Heart left ventricle (tissue), 16 donors: ENCODE measurements around the gene CORO1C. TPM values are rescaled to one million over a fixed set of nuclear protein-coding genes. Genes with fewer than 3 reads are reported as not detected.
A peak's percentile ranks its signal among the peaks of the same experiment; 100 is the strongest.

ENCODE experiments used
- ATAC-seq, 4 donors: fragments of 200-7000 bp; cut with Tn5 transposase; one replicate each; pipeline ENCODE4 v1.9.1; 2020 to 2022; ENCODE audit warnings: moderate library complexity in 4 of 4, mild to moderate bottlenecking in 3 of 4, moderate number of reproducible peaks in 1 of 4
- DNase-seq, 5 donors: peaks; one replicate each; pipeline ENCODE4 v3.0.0-alpha.2; 2020
- H3K27ac ChIP-seq, 12 donors: fragments of 200-600 bp; sonication (generic) in 4 of 12; one replicate each; pipeline versions ENCODE4 v1.5.0 to v1.8.0; 2016 to 2022; ENCODE audit warnings: mild to moderate bottlenecking in 2 of 12
- H3K27me3 ChIP-seq, 9 donors: fragments of 200-600 bp; sonication (generic) in 2 of 9; one replicate each; pipeline versions ENCODE4 v1.5.1 to v1.8.0; 2016 to 2022; ENCODE audit warnings: mild to moderate bottlenecking in 3 of 9
- H3K36me3 ChIP-seq, 9 donors: fragments of 200-600 bp; sonication (generic) in 2 of 9; one replicate each; pipeline versions ENCODE4 v1.5.0 to v1.8.0; 2018 to 2022; ENCODE audit warnings: mild to moderate bottlenecking in 2 of 9
- H3K4me1 ChIP-seq, 12 donors: fragments of 200-600 bp; sonication (generic) in 4 of 12; one replicate each; pipeline versions ENCODE4 v1.5.0 to v1.8.0; 2016 to 2022; ENCODE audit warnings: mild to moderate bottlenecking in 3 of 12
- H3K4me3 ChIP-seq, 12 donors: fragments of 200-600 bp; sonication (generic) in 4 of 12; one replicate each; pipeline versions ENCODE4 v1.5.0 to v1.8.0; 2017 to 2022; ENCODE audit warnings: mild to moderate bottlenecking in 9 of 12, moderate library complexity in 4 of 12
- H3K9me3 ChIP-seq, 12 donors: fragments of 200-600 bp; sonication (generic) in 4 of 12; one replicate each; pipeline versions ENCODE4 v1.5.0 to v1.8.0; 2016 to 2022; ENCODE audit warnings: mild to moderate bottlenecking in 1 of 12
- POLR2A ChIP-seq, 2 donors: fragments of 450-650 bp; IDR thresholded peaks; one replicate each; pipeline ENCODE4 v1.6.1; 2017; ENCODE audit warnings: antibody characterized with exemption in 2 of 2, mild to moderate bottlenecking in 2 of 2, moderate library complexity in 2 of 2
- WGBS, 4 donors: extraction: QIAGEN DNeasy Blood & Tissue Kit in 2 of 4; methylation state at CpG; one replicate each; pipeline versions ENCODE4 v1.1.5 to v1.1.7; 2013 to 2018; 5-methylcytosine and 5-hydroxymethylcytosine counted together
- intact Hi-C, 10 donors: fragments of 100-400 bp; cut with DNase I; formaldehyde crosslinking; loops; one replicate each; pipeline versions ENCODE4 v1.11.1 to v1.14.2; 2022
- polyA plus RNA-seq, 2 donors: library from polyadenylated mRNA; stranded (reverse); fragments of 200-250 nt; gene quantifications; one replicate each; pipeline ENCODE4 v1.2.3, GENCODE V29; 2013
- total RNA-seq, 9 donors: library from RNA; depleted of rRNA in 2 of 9; stranded (reverse); fragments of >200 nt in 2 of 9; fragmentation: NEBNext Ultra II Directional in 3 of 9; extraction: Animal tissue kit (Norgen Biotek cat#: 25700) in 3 of 9; gene quantifications; one replicate each; pipeline versions ENCODE4 v1.1.0 to v1.2.4, GENCODE V29; 2016 to 2023
- TF ChIP-seq, protein P1 (sequence below), 12 donors: fragments of 200-600 bp; sonication (generic) in 4 of 12; IDR thresholded peaks; one replicate each; pipeline versions ENCODE4 v1.5.0 to v1.8.0; 2018 to 2022; ENCODE audit warnings: antibody characterized with exemption in 12 of 12, mild to moderate bottlenecking in 5 of 12
- donor health status: ischemic (EF 13 %, LVEDD 7.1; RV severe dilation, severe dysfunction).
- donor health status: healthy with polysubstance abuse.
- donor health status: DM: no; HTN: yes; CAD: no.
- donor health status: DM: no; HTN: no; CAD: no.
- donor health status: ischemic (EF 25% LVEDD 6.9; RV normal size, moderate dysfunction).
- donor health status: ischemic (EF 25% LVEDD 5.7; RV mildly dilated, moderate dysfunction).
- donor health status: healthy.
- donor health status: DM: yes; HTN: yes; CAD: no.
- donor health status: ischemic (EF 35%, LVEDD 5.7; RV mildly dilated, moderate dysfunction).
- donor health status: nonischemic (EF 11% LVEDD 7.7; RV severe dilation, severe dysfunction).
- donor health status: DM: yes; HTN: yes; CAD: no.
- donor health status: PGD.
- donor health status: ischemic (EF 29% LVEDD 5.4; RV normal size, mild dysfunction).
- donor health status: nonischemic (EF 23%, LVEDD 6.1; RV moderate dilation, normal function).

Gene CORO1C
- total and polyA plus RNA-seq, 11 donors = 18.3 to 119 (median 65.2) TPM

DNA sequence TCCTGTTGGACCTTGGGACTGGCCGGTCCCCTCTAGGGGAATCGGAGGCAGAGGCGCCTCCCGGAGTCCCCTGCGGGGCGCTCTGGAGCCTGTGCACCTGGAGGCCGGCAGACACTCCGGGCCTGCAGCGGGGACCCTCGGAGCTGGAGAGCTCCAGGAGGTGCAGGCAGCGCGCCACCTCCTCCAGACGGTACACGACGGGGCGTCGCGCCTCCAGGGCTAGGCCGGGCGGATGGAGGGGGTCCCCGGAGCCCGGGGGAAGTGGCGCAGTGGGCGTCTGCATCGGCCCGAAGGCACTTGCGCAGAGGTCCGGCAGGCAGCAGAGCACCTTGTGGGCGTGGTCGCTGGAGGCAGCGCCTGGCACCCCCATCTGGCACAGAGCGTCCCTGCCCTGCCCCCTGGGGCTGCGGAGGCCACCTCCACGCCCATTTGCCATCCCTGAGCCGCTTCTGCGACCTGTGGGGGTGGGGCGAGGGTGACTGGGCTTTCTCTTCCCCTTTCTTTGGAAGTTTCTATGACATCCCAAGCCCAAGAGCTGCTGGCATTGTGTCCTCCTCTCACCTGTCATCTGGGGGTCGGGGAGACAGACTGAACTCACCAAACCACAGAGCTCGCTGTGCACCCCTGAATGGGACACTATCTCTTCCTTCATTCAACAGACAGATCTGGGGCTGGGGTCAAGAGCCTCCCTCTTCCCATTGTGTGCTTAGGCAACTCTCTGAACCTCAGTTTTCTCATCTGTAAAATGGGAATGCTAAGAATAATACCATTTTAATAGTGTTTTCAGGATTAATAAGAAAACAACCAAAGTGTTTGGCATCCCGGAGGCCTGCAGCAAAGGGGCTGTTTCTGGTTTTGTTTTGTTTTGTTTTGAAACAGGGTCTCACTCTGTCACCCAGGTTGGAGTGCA is 37.5 kb upstream of the CORO1C start:
- H3K36me3 ChIP-seq = no peaks in the 10 kb centered on the region
- intact Hi-C loops = loop anchor here in 2 of 10 donors (5.0 kb wide), 1 partner anchor 37 kb away; the partner anchor contains the start of gene CORO1C (in 2 of the 2)
- no peaks in the 10 kb centered on the region for H3K27me3 ChIP-seq
- H3K27ac ChIP-seq = peak overlapping the region in 4 of 12 donors; percentile 0 to 66 (median 34)
- H3K4me3 ChIP-seq = peak overlapping the region in 11 of 12 donors; percentile 21 to 52 (median 41)
- H3K9me3 ChIP-seq = no peaks in the 10 kb centered on the region
- H3K4me1 ChIP-seq = peaks cover 3 to 45% (median 24%) of the 10 kb centered on the region in 12 donors
- 14 to 29% (median 24%) methylated on average over 11 to 40 of the region's 40 CpGs for WGBS, 4 donors
- peak in 4 of 5 donors; percentile 39 to 74 (median 66) for DNase-seq
- TF ChIP-seq, protein P1, sequence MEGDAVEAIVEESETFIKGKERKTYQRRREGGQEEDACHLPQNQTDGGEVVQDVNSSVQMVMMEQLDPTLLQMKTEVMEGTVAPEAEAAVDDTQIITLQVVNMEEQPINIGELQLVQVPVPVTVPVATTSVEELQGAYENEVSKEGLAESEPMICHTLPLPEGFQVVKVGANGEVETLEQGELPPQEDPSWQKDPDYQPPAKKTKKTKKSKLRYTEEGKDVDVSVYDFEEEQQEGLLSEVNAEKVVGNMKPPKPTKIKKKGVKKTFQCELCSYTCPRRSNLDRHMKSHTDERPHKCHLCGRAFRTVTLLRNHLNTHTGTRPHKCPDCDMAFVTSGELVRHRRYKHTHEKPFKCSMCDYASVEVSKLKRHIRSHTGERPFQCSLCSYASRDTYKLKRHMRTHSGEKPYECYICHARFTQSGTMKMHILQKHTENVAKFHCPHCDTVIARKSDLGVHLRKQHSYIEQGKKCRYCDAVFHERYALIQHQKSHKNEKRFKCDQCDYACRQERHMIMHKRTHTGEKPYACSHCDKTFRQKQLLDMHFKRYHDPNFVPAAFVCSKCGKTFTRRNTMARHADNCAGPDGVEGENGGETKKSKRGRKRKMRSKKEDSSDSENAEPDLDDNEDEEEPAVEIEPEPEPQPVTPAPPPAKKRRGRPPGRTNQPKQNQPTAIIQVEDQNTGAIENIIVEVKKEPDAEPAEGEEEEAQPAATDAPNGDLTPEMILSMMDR (IDR thresholded peaks at IDR 0.05) = peak in 2 of 12 donors; percentile 7 to 9
- TF ChIP-seq POLR2A (IDR thresholded peaks at IDR 0.05) = no peak
- peak in 3 of 4 donors; percentile 25 to 49 (median 37) for ATAC-seq

- Histone ChIP-seq H3K4me1 (peaks cover 0 to 24% (median 7%) of the 10 kb centered on the region in 12 donors), H3K4me3 (no peak overlapping the region), H3K27ac (no peak overlapping the region), H3K9me3 (no peaks in the 10 kb centered on the region), H3K36me3 (no peaks in the 10 kb centered on the region), H3K27me3 (no peaks in the 10 kb centered on the region)
- no peak for DNase-seq
- ATAC-seq = no peak
- intact Hi-C loops = loop anchor here in 2 of 10 donors (5.0 kb wide), 1 partner anchor 34 kb away; the partner anchor contains the start of gene CORO1C (in 2 of the 2)
- TF ChIP-seq, protein P1 (IDR thresholded peaks at IDR 0.05) = no peak
- TF ChIP-seq POLR2A (IDR thresholded peaks at IDR 0.05) = no peak
- WGBS, 4 donors = 89 to 94% (median 92%) methylated on average over 6 of the region's 6 CpGs
These were observed 35.0 kb upstream of the CORO1C start for GRCh38 chr12:108766294-108766693.

- intact Hi-C loops = loop anchor here in 2 of 10 donors (5.0 kb wide), 1 partner anchor 33 kb away; the partner anchor contains the start of gene CORO1C (in 2 of the 2)
- no peak overlapping the region for H3K4me3 ChIP-seq
- ATAC-seq (peak in 1 of 4 donors; percentile 23), DNase-seq (no peak)
- TF ChIP-seq, protein P1 (IDR thresholded peaks at IDR 0.05) = no peak
- no peak for TF ChIP-seq POLR2A (IDR thresholded peaks at IDR 0.05)
- no peak overlapping the region for H3K27ac ChIP-seq
- H3K27me3 ChIP-seq = no peaks in the 10 kb centered on the region
- H3K36me3 ChIP-seq = no peaks in the 10 kb centered on the region
- H3K4me1 ChIP-seq = peaks cover 0 to 19% (median 5%) of the 10 kb centered on the region in 12 donors
- 62 to 76% (median 70%) methylated on average over 10 of the region's 10 CpGs for WGBS, 4 donors
- no peaks in the 10 kb centered on the region for H3K9me3 ChIP-seq
These were observed 34.0 kb upstream of the CORO1C start for GRCh38 chr12:108765289-108765764.
